Measurements from ENCODE around the gene DDT. TPM values are rescaled to one million over a fixed set of nuclear protein-coding genes. Genes with fewer than 3 reads are reported as not detected.
"Not testable (repeated sequence)": the region's sequence is repeated elsewhere in the genome, so short reads cannot be mapped to it uniquely, and the experiment has no call there.

The DDT gene
- 100 to 1,000 TPM; 117 to 122 TPM for total RNA-seq

DNA sequence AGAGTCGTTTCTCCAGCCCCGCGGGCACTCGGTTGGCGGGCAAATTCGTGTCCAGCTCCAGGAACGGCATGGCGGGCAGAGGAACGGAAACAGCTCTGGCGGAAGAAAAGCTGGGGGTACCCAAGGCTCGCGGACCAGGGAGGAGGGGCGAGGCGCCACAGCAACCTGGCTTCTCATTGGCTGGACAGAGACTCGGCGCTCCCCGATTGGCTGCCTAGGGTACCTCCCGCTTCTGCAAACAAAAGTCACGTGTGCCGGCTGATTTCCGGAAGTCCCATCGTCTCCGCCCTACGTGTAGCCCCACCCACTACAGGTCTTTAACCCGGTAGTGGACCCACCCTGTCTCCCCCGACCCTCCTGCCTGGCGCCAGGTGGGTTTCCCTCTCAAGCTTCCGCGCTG, at the start of gene DDT:
Gene DDT, minus strand, starts transcription at position 97 of the 400 bp plus-strand sequence. Its CDS starts 27 bp downstream, at position 70.
- Mint-ChIP-seq H3K36me3 (ENCODE audit: low read depth) (peaks cover 31% of the 10 kb centered on the region), H3K4me1 (peaks cover 16% of the 10 kb centered on the region)
- not testable (repeated sequence) for H3K27ac Mint-ChIP-seq

DNA sequence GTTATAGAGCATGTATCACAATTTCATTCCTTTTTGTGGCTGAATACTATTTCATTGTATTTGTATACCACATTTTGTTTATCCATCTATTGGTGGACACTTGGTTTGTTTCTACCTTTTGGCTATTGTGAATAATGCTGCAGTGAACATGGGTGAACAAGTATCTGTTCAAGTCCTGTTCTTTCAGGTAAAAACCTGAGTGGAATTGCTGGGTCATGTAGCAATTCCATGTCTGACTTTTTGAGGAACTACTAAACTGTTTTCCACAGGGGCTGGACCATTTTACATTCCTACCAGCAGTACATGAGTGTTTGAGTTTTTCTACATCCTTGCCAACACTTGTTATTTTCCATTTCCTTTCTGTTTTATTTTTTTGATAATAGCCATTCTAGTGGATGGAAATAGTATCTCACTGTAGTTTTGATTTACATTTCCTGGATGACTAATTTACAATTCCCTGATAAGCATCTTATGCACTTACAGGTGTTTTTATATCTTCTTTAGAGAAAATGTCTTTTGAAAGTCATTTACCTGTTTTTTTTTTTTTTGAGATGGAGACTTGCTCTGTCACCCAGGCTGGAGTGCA, 49.1 kb upstream of the DDT start:
- H3K27ac Mint-ChIP-seq = peak overlapping the region; percentile 88
- peaks cover 34% of the 10 kb centered on the region for H3K36me3 Mint-ChIP-seq (ENCODE audit: low read depth)
- ATAC-seq (replicated peaks) = peak; percentile 74
- H3K9me3 Mint-ChIP-seq = no peaks in the 10 kb centered on the region
- no peaks in the 10 kb centered on the region for H3K27me3 Mint-ChIP-seq
- peaks cover 31% of the 10 kb centered on the region for H3K4me1 Mint-ChIP-seq
- peak overlapping the region; percentile 62 for H3K4me3 Mint-ChIP-seq

More for the DNA sequence above, at the start of gene DDT:
- peak; percentile 98 for ATAC-seq (replicated peaks)
- not testable (repeated sequence) for H3K27me3 Mint-ChIP-seq, H3K9me3 Mint-ChIP-seq, H3K4me3 Mint-ChIP-seq

DNA sequence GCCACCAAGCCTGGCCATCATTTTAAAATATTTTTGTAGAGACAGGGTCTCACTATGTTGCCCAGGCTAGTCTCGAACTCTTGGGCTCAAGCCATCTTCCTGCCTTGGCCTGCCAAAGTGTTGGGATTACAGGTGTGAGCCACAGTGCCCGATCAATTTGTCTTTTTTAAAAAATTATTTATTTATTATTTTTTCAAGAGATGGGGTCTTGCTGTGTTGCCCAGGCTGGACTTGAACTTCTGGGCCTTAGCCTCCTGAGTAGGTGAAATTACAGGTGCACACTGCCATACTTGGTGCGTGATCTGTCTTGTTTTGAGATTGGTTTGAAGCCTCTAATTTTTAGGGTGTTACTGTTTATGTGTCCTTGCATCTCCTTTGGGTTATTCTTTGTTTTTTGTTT, 47.1 kb upstream of the DDT start:
- ATAC-seq (replicated peaks) = no peak
- Mint-ChIP-seq H3K4me3 (no peak overlapping the region), H3K27me3 (no peaks in the 10 kb centered on the region), H3K4me1 (peaks cover 27% of the 10 kb centered on the region), H3K36me3 (ENCODE audit: low read depth) (peaks cover 39% of the 10 kb centered on the region), H3K9me3 (no peaks in the 10 kb centered on the region), H3K27ac (no peak overlapping the region)

DNA sequence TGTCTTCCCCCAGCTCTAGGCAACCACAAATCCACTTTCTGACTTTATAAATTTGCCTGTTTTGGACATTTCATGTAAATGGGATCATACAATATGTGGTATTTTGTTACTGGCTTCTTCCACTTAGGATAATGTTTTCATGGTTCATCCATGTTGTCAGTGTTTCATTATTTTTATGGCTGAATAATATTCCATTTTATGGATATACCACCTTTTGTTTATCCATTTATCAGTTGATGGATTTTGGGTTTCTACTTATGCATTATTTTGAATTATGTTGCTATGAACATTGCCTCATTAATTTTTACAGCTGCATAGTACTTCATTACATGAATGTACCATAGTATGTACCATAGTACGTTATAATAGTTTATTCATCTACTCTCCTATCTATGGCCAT, 41.9 kb upstream of the DDT start:
- Mint-ChIP-seq H3K27ac (no peak overlapping the region), H3K9me3 (no peaks in the 10 kb centered on the region), H3K4me3 (no peak overlapping the region), H3K36me3 (ENCODE audit: low read depth) (peaks cover 45% of the 10 kb centered on the region), H3K4me1 (peaks cover 18% of the 10 kb centered on the region), H3K27me3 (no peaks in the 10 kb centered on the region)
- no peak for ATAC-seq (replicated peaks)

DNA sequence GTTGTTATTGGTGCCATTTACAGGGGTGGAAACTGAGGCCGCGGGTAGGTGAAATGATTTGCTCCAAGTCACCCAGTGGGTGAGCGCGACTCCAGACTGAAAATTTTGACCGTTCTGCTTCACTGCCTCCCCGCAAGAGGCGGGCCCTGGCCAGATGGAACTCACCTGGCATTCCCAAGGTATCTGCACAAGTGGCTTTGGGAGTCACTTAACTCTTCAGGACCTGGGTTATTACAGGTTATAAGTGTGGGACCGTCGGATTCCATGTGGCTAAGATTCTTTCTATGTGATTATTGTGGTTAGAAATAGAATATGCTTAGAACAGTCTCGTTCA, 37.5 kb upstream of the DDT start:
- peaks cover 13% of the 10 kb centered on the region for H3K4me1 Mint-ChIP-seq
- peak overlapping the region; percentile 87 for H3K27ac Mint-ChIP-seq
- H3K4me3 Mint-ChIP-seq = peak overlapping the region; percentile 90
- H3K27me3 Mint-ChIP-seq = no peaks in the 10 kb centered on the region
- H3K9me3 Mint-ChIP-seq = no peaks in the 10 kb centered on the region
- ATAC-seq (replicated peaks) = no peak
- H3K36me3 Mint-ChIP-seq (ENCODE audit: low read depth) = peaks cover 29% of the 10 kb centered on the region

DNA sequence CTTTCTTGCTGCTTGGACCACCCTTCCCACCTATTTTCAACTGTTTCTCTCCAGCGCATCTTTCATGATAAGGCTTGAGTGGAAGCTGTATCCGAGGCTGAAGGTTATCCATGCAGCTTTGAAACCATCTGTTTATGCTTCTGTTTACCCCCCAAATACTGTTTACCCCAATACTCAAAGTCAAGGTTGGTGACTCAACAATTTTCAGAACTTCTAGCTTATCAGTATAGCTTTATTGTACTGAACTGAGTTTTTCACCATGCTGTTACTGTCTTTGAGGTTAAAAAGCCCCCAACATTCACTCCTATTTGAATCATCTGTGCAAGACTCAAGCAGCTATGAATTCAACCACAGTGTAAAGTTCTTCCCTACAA, 35.8 kb upstream of the DDT start:
- Mint-ChIP-seq H3K4me3 (peak overlapping the region; percentile 90), H3K27me3 (no peaks in the 10 kb centered on the region), H3K9me3 (no peaks in the 10 kb centered on the region), H3K36me3 (ENCODE audit: low read depth) (peaks cover 21% of the 10 kb centered on the region), H3K27ac (peak overlapping the region; percentile 87), H3K4me1 (peaks cover 13% of the 10 kb centered on the region)
- ATAC-seq (replicated peaks) = no peak

DNA sequence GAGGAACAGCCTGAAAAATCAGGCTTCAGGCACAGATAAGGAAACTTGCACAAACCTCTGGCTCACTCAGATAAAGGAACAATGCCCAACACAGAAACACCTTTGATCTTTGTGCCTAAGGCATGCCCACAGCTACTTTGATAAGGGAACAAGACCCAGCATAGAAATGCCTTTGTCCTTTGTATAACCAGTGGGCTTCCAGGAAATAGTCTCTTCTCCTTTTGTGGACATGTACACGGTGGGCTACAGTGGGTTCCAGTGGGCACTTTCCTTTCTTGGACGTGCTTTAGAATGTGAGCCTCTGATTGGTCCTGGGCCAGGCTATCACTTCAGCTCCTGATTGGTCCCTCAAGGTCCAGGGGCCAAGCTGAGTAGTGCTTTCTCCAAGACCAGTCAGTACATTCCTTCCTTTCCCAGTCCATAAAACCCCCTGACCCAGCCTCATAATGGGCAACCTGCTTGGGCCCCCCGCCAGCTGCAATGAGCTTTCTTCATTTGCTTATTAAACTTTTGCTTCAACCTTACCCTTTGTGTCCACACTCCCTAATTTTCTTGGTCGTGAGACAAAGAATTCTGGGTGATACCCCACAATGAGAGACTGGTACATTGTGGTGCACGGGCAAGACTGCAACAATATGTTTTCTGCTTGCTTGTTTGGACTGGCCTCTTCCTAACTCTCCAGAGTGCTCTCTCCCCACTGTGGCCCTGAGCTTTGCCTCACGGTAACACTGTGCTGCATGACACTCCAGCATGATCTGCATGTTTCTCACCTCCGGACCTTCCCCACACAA, 35.2 kb upstream of the DDT start:
- Mint-ChIP-seq H3K9me3 (no peaks in the 10 kb centered on the region), H3K27ac (no peak overlapping the region), H3K4me3 (no peak overlapping the region), H3K36me3 (ENCODE audit: low read depth) (peaks cover 20% of the 10 kb centered on the region), H3K27me3 (no peaks in the 10 kb centered on the region), H3K4me1 (peaks cover 9% of the 10 kb centered on the region)
- no peak for ATAC-seq (replicated peaks)

DNA sequence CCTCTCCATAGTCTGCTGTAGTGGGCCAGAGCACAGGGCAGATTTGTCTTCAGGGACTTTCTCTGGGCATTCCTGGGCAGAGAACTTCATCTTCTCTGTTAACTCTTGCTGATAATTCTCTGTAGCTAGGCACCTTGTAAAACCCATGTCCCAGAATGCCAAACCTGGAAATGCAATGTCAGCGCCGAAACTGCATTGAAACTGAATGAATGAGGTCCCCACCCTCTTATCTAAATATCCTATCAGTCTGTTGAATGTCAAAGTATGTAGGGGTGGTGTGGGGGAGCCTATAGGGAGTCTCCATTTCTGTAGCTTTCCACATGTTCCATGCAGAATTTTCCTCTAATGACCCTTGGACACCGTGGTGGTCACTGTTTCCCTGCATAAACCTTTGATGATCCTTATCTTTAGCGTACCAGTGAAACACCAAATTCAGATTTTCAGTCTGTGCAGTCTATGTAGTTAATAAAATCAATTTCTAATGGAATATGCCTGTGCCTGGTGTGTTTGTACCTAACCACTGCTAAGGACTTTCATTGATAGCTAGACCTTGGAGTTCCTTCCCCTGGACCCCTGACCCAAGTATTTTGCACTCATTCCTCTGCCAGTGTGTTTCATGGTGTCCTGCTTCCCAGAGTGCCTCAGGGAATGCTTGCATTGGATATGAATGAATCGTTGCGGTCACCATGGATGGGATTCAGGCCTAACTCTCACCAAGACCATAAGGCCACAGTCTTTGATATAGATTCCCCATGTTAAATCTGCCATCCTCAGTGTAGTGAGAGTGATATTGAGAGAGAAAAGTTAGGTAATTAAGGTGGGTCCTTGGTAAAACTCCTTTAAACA, 34.4 kb upstream of the DDT start:
- Mint-ChIP-seq H3K27me3 (peaks cover 2% of the 10 kb centered on the region), H3K36me3 (ENCODE audit: low read depth) (peaks cover 14% of the 10 kb centered on the region)
- no peak for ATAC-seq (replicated peaks)

DNA sequence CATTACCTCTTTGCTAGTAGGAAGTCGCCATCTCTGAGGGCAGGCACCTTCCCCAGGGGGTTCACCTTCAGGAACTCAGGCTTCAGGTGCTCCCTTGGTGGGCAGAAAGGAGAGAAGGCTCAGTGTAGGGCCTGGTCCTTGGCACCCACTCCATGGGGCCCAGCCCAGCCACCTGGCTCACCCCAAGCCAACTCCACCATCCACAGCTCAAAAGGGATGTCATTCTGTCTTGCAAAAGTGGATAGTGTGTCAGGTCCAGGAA, 33.7 kb upstream of the DDT start:
- H3K36me3 Mint-ChIP-seq (ENCODE audit: low read depth) = peaks cover 10% of the 10 kb centered on the region
- peaks cover 6% of the 10 kb centered on the region for H3K27me3 Mint-ChIP-seq
- no peak for ATAC-seq (replicated peaks)
- H3K27ac Mint-ChIP-seq = no peak overlapping the region
- H3K4me1 Mint-ChIP-seq = no peaks in the 10 kb centered on the region
- H3K9me3 Mint-ChIP-seq = no peaks in the 10 kb centered on the region
- H3K4me3 Mint-ChIP-seq = no peak overlapping the region

More for the DNA sequence above, 34.4 kb upstream of the DDT start:
- H3K4me1 Mint-ChIP-seq = peaks cover 4% of the 10 kb centered on the region
- no peaks in the 10 kb centered on the region for H3K9me3 Mint-ChIP-seq
- no peak overlapping the region for H3K4me3 Mint-ChIP-seq
- no peak overlapping the region for H3K27ac Mint-ChIP-seq

DNA sequence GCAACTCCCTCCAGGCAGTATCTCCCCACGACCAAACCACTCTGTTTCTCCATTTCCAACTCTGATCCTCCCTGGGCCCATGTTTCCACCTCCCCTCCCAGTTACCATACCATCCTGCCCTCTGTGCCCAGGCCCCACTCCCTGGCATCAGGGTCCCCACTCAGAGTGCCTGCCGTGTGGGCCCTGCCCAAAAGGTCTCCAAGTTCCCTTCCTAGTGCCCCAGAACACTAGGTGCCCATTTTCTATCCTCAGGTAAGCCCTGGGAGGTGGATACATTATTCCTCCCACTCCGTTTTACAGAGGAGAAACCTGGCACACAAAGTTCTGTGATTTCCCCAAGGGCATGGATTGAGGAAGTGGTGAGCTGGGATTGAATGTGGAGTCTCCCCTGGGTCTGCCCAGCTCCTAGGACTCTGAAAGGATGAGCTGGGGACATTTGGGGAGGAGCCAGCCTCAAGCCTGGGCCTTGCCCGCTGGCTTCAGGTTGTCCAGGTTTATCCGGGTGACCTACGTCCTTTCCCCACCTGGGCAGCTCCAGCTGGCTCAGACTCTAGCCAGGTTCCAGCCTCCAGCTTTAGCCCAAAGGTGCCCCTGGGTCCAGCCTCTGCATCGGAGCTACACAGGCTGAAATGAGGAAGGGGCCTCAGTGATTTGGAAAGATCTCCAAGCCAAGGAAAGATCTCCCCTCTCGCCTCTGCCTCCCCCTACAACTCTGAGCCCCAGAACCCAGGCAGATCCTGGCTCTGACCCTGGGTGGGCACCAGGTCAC, 33.2 kb upstream of the DDT start:
- Mint-ChIP-seq H3K4me1 (no peaks in the 10 kb centered on the region), H3K27me3 (peaks cover 6% of the 10 kb centered on the region), H3K9me3 (no peaks in the 10 kb centered on the region), H3K36me3 (ENCODE audit: low read depth) (peaks cover 10% of the 10 kb centered on the region), H3K27ac (no peak overlapping the region), H3K4me3 (no peak overlapping the region)
- ATAC-seq (replicated peaks) = no peak

DNA sequence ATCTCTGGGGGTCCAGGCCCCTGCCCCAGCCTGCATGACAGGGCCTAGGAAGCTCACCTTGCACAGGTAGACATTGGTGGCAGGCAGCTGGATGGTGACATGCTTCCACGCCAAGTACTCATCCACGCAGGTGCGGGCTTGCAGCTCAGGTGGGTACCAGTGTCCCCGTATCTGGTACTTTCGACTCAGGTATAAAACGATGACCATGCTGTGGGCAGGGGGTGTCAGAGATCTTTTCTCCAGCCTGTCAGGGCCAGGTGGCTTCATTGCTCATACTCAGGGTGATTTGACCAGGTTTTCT, 32.6 kb upstream of the DDT start:
- peaks cover 10% of the 10 kb centered on the region for H3K27me3 Mint-ChIP-seq
- H3K4me3 Mint-ChIP-seq = no peak overlapping the region
- H3K36me3 Mint-ChIP-seq (ENCODE audit: low read depth) = peaks cover 10% of the 10 kb centered on the region
- H3K4me1 Mint-ChIP-seq = no peaks in the 10 kb centered on the region
- H3K27ac Mint-ChIP-seq = no peak overlapping the region
- H3K9me3 Mint-ChIP-seq = no peaks in the 10 kb centered on the region
- no peak for ATAC-seq (replicated peaks)

DNA sequence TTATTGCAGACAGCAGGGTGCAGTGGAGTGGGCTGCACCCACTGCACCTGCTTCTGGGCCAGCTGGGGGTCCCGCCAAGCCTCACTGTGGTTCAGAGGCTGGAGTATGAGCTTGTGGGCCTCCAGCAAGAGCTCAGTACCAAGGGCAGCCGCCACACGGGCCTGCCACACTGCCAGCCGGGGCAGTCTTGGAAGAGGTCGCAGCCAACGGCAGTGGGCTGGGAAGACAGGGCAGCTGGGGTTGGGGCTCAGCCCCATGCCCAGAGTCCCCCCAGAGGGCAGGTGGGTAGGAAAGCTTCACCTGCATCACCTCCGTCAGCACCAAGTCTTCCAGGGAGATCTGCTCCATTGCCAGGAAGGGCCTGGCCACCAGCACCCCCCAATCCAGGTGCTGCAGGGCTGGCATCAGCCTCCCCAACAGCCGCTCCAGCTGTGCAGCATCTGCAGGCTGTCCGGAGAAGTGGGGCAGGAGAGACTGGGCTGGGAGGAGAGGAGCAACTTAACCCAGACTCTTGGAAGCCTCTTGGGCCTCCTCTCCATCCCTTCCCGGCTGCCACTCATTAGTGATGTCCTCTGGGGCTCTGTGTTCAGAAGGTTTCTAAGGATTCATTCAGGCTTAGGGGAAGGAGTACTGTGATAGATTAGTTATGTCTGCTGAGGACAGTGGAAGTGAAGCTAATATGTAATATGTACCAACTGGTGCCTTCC, 32.1 kb upstream of the DDT start:
- no peaks in the 10 kb centered on the region for H3K4me1 Mint-ChIP-seq
- H3K27me3 Mint-ChIP-seq = peaks cover 13% of the 10 kb centered on the region
- ATAC-seq (replicated peaks) = no peak
- H3K4me3 Mint-ChIP-seq = no peak overlapping the region
- H3K9me3 Mint-ChIP-seq = no peaks in the 10 kb centered on the region
- peaks cover 5% of the 10 kb centered on the region for H3K36me3 Mint-ChIP-seq (ENCODE audit: low read depth)
- H3K27ac Mint-ChIP-seq = peak overlapping the region; percentile 56

DNA sequence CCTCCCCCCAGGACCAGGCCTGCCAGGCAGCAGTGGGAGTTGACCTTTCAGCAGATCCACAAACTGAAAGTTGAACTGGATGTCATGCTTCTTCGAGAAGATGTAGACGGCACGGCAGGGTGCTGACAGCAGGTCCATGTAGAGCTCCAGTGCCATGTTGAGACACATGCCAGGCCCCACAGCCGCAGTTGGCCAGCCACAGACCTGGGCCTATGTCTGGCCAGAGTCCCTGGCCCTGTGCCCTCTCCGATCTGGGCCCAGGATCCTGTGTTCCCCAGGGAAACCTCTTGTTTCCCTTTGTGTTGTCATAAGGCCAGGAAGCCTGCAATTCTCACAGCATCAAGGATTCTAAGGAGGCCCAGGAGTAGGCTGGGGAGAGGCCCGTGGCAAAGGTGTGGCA, 31.0 kb upstream of the DDT start, which contains the start of gene GSTT4:
Gene GSTT4, minus strand, starts transcription at position 253 of the 400 bp plus-strand sequence. Its CDS starts 97 bp downstream, at position 156.
- H3K4me3 Mint-ChIP-seq = no peak within 1 kb of the TSS
- peak within 1 kb of the TSS; percentile 56 for H3K27ac Mint-ChIP-seq
- H3K9me3 Mint-ChIP-seq = no peaks in the 10 kb centered on the region
- peaks cover 13% of the 10 kb centered on the region for H3K27me3 Mint-ChIP-seq
- no peak for ATAC-seq (replicated peaks)
- H3K4me1 Mint-ChIP-seq = no peaks in the 10 kb centered on the region
- H3K36me3 Mint-ChIP-seq (ENCODE audit: low read depth) = no peaks in the 10 kb centered on the region

DNA sequence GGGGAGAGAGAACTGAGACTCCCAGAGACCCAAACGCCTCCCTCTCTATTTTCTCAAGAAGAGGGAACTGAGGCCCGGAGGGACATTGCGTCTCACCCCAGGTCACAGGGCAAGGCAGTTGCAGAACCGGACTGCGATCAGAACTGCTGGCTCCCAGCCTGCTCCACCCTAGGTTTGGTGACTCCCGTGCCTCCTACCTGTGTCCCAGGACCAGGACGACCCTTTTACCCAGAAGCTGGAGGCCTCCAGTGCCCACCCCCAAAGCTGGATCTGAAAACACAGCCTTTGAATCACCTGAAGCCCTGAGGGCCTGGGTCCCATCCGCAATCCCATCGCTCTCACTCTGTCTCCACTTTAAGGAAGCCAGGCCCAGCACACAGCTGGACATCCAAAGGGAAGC, 29.6 kb upstream of the DDT start:
- H3K36me3 Mint-ChIP-seq (ENCODE audit: low read depth) = no peaks in the 10 kb centered on the region
- no peaks in the 10 kb centered on the region for H3K4me1 Mint-ChIP-seq
- no peak overlapping the region for H3K4me3 Mint-ChIP-seq
- peaks cover 13% of the 10 kb centered on the region for H3K27me3 Mint-ChIP-seq
- ATAC-seq (replicated peaks) = no peak
- no peaks in the 10 kb centered on the region for H3K9me3 Mint-ChIP-seq
- no peak overlapping the region for H3K27ac Mint-ChIP-seq
